H1 (cell line): Measurements from ENCODE around the gene FHL1. TPM values are rescaled to one million over a fixed set of nuclear protein-coding genes. Genes with fewer than 3 reads are reported as not detected.

Source experiments
- BRCA1 ChIP-seq: IDR thresholded peaks from 2 replicates; pipeline ENCODE4 v1.6.1; 2012; ENCODE audit warnings: low read depth, low read length, improper control_type of control experiment
- EP300 ChIP-seq, 2 experiments: IDR thresholded peaks; 1 replicate in 1 of 2; 2 replicates in 1 of 2; pipeline ENCODE4 v1.6.1; 2011 to 2012; ENCODE audit warnings: low read depth in 2 of 2, low read length in 2 of 2, mild to moderate bottlenecking in 2 of 2, borderline replicate concordance in 1 of 2, inconsistent platforms in 1 of 2, moderate library complexity in 1 of 2
- polyA plus RNA-seq, 7 experiments: library from polyadenylated mRNA; depleted of rRNA in 3 of 7; stranded (reverse) in 5 of 7; unstranded in 2 of 7; fragments of >200 nt in 5 of 7; fragments of 200-250 nt in 2 of 7; gene quantifications; 1 replicate in 5 of 7; 2 replicates in 1 of 7; 4 replicates in 1 of 7; pipeline versions ENCODE4 v1.2.1 to v1.2.3, GENCODE V29; 2011 to 2013; ENCODE audit warnings: missing spikeins in 2 of 7, mixed read lengths in 2 of 7
- total RNA-seq: library from RNA; stranded (reverse); fragmentation: NEBNext Ultra II Directional; extraction: Animal tissue kit (Norgen Biotek cat#: 25700); gene quantifications from 2 replicates; pipeline ENCODE4 v1.2.1, GENCODE V29; 2021

Gene FHL1
- total and polyA plus RNA-seq, 2 of the 8 experiments (the other 6 are each of a cell fraction or from before 2014, with no cell fraction given): 45.0 to 56.5 TPM

- TF ChIP-seq EP300 (IDR thresholded peaks at IDR 0.05; ENCODE audit: borderline replicate concordance in 1 of 2, low read depth in 2 of 2, low read length in 2 of 2): no peak
- no peak for TF ChIP-seq BRCA1
Observed at GRCh38 chrX:136219893-136220292, 72.6 kb downstream of the FHL1 start (continued).
